OCI-LY7 (cell line): ENCODE results near the gene DNAL1. TPM values are rescaled to one million over a fixed set of nuclear protein-coding genes. Genes with fewer than 3 reads are reported as not detected.

ENCODE experiments used
- BruUV-seq: library from RNA; stranded (reverse); fragments of 400-500 nt; replicated peaks from 2 replicates; lab custom pipeline; 2021; lab: Mats Ljungman, UMichigan
- CTCF ChIA-PET: fragments of 300-600 bp; sonication (Branson Sonifier 250); formaldehyde crosslinking; loops from one replicate; lab custom pipeline; 2022; ENCODE audit warnings: antibody characterized with exemption; ENCODE audit not compliant: unreplicated experiment; lab: Charles Lee
- POLR2A ChIA-PET: fragments of 300-600 bp; sonication (Branson Sonifier 250); formaldehyde crosslinking; loops from one replicate; lab custom pipeline; 2022; ENCODE audit warnings: antibody characterized with exemption; lab: Charles Lee
- DNase-seq: peaks from one replicate; pipeline ENCODE4 v3.0.0-alpha.2; 2015; ENCODE audit warnings: low spot score
- H2AFZ ChIP-seq: fragments of 200-600 bp; sonication (generic), shearing (Covaris generic); 2 replicates; pipeline ENCODE4 v1.6.1; 2014; ENCODE audit warnings: mild to moderate bottlenecking, antibody characterized with exemption, low read length, moderate library complexity
- H3K27ac ChIP-seq: fragments of 200-600 bp; sonication (generic); 2 replicates; pipeline ENCODE4 v1.5.1; 2014; ENCODE audit warnings: mixed run types, low read depth, mild to moderate bottlenecking, moderate library complexity, low read length, inconsistent platforms; ENCODE audit not compliant: poor library complexity, severe bottlenecking
- H3K36me3 ChIP-seq: fragments of 200-600 bp; sonication (generic); 2 replicates; pipeline ENCODE4 v1.6.1; 2014; ENCODE audit warnings: mild to moderate bottlenecking, antibody characterized with exemption, low read length, moderate library complexity, mixed read lengths; ENCODE audit not compliant: insufficient read depth
- H3K4me1 ChIP-seq: fragments of 200-600 bp; sonication (generic); 2 replicates; pipeline ENCODE4 v1.5.1; 2014; ENCODE audit warnings: mild to moderate bottlenecking, low read length; ENCODE audit not compliant: insufficient read depth, poor library complexity, severe bottlenecking
- H3K4me2 ChIP-seq: fragments of 200-600 bp; sonication (generic); 2 replicates; pipeline ENCODE4 v1.6.1; 2014; ENCODE audit warnings: mild to moderate bottlenecking, low read length
- H3K4me3 ChIP-seq: fragments of 200-600 bp; sonication (generic); 2 replicates; pipeline ENCODE4 v1.5.1; 2014; ENCODE audit warnings: mild to moderate bottlenecking, low read depth, low read length; ENCODE audit not compliant: poor library complexity, severe bottlenecking
- H3K79me2 ChIP-seq: fragments of 200-600 bp; sonication (generic); 2 replicates; pipeline ENCODE4 v1.6.1; 2016; ENCODE audit warnings: low read depth, mild to moderate bottlenecking, low read length, moderate library complexity, mixed read lengths; ENCODE audit not compliant: insufficient read depth
- H3K9me2 ChIP-seq: fragments of 200-600 bp; sonication (generic); 2 replicates; pipeline ENCODE4 v1.6.1; 2016; ENCODE audit warnings: mild to moderate bottlenecking, low read length, mixed read lengths; ENCODE audit not compliant: insufficient read depth
- H3K9me3 ChIP-seq: fragments of 200-600 bp; sonication (generic); 2 replicates; pipeline ENCODE4 v1.6.1; 2014; ENCODE audit warnings: mild to moderate bottlenecking, mixed run types, low read length, mixed read lengths
- H4K20me1 ChIP-seq: fragments of 200-600 bp; sonication (generic); 2 replicates; pipeline ENCODE4 v1.6.1; 2014; ENCODE audit warnings: mild to moderate bottlenecking, antibody characterized with exemption, low read length, moderate library complexity, mixed read lengths; ENCODE audit not compliant: insufficient read depth
- EZH2phosphoT487 ChIP-seq: fragments of 200-600 bp; sonication (generic); IDR thresholded peaks from 2 replicates; pipeline ENCODE4 v1.6.1; 2018; ENCODE audit warnings: low read depth, borderline replicate concordance, mild to moderate bottlenecking, mixed run types, antibody characterized with exemption, low read length, moderate library complexity, mixed read lengths
- intact Hi-C: fragments of 100-400 bp; cut with micrococcal nuclease; formaldehyde crosslinking; loops from one replicate; pipeline ENCODE4 v1.10.0; 2022; ENCODE audit not compliant: unreplicated experiment
- total RNA-seq, 2 experiments: library from RNA; depleted of rRNA in 1 of 2; stranded (reverse); fragments of >200 nt in 1 of 2; shearing (Covaris generic) in 1 of 2; gene quantifications; 2 replicates each; pipeline ENCODE4 v1.2.3, GENCODE V29; 2014 to 2022
- TF ChIP-seq, protein P1 (sequence below): fragments of 200-600 bp; sonication (generic); conservative IDR thresholded peaks from 2 replicates; pipeline ENCODE4 v1.5.1; 2014; ENCODE audit warnings: mild to moderate bottlenecking, antibody characterized with exemption, low read length, moderate library complexity, mixed read lengths

The DNAL1 gene
- total RNA-seq, 2 experiments from 2014 or later: 5.6 to 7.5 TPM

- intact Hi-C loops: loop anchor here (2.0 to 10.0 kb wide), 3 partner anchors 69 to 321 kb away; partner anchors contain the start of gene DNAL1
- peak within 1 kb of the TSS; percentile 87 for H3K4me2 ChIP-seq
- H3K4me3 ChIP-seq: peak within 1 kb of the TSS; percentile 71
- no peaks in the 10 kb centered on the region for H4K20me1 ChIP-seq
- POLR2A ChIA-PET: interaction anchor here (1.9 kb wide), 1 partner anchor 11 kb away, joined by 4 read pairs; no protein-coding TSS in a partner anchor
- no TSS peak for BruUV-seq
- no peak for TF ChIP-seq EZH2phosphoT487
- TF ChIP-seq, protein P1, sequence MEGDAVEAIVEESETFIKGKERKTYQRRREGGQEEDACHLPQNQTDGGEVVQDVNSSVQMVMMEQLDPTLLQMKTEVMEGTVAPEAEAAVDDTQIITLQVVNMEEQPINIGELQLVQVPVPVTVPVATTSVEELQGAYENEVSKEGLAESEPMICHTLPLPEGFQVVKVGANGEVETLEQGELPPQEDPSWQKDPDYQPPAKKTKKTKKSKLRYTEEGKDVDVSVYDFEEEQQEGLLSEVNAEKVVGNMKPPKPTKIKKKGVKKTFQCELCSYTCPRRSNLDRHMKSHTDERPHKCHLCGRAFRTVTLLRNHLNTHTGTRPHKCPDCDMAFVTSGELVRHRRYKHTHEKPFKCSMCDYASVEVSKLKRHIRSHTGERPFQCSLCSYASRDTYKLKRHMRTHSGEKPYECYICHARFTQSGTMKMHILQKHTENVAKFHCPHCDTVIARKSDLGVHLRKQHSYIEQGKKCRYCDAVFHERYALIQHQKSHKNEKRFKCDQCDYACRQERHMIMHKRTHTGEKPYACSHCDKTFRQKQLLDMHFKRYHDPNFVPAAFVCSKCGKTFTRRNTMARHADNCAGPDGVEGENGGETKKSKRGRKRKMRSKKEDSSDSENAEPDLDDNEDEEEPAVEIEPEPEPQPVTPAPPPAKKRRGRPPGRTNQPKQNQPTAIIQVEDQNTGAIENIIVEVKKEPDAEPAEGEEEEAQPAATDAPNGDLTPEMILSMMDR: no peak
- no peaks in the 10 kb centered on the region for H3K9me2 ChIP-seq
- H3K9me3 ChIP-seq: no peaks in the 10 kb centered on the region
- H3K27ac ChIP-seq: peak within 1 kb of the TSS; percentile 58
- H3K36me3 ChIP-seq: peaks cover 38% of the 10 kb centered on the region
- peak within 1 kb of the TSS; percentile 64; the same call in 1 of the 2 replicates for H2AFZ ChIP-seq
- peaks cover 27% of the 10 kb centered on the region for H3K4me1 ChIP-seq
- peaks cover 18% of the 10 kb centered on the region; the same call in 1 of the 2 replicates for H3K79me2 ChIP-seq
- CTCF ChIA-PET: interaction anchor here (0.6 to 1.5 kb wide), 3 partner anchors 10 to 29 kb away, joined by 3 to 4 read pairs (median 3); no protein-coding TSS in a partner anchor
- peak; percentile 90 for DNase-seq
Observed at GRCh38 chr14:73713803-73714655, 69.2 kb downstream of the DNAL1 start, which contains the start of gene PNMA1. TSS of gene PNMA1 (minus strand) at chr14:73714384. CDS start at chr14:73713639, 745 bp downstream.

DNA sequence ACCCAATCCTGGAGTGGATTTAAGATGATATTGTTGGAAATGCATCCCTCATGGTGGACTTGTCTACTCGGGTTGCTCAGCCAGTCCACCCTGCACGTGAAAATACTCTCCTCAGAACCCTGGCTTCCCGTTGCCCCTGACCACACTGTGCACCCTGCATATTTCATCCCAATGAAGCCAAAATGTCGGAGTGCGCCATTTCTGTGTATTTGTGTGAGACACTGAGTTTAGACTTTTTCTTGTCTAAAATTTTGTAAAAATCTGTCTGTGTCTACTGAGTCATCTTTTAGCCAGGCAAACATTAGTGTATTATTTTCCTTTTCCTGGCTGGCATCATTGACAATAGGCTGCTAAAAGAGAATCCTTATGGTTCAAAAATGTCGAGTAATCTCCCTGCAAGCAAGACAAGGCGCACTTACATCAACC, 69.9 kb downstream of the DNAL1 start:
- Histone ChIP-seq H3K9me2 (no peaks in the 10 kb centered on the region), H3K4me1 (peaks cover 27% of the 10 kb centered on the region), H2AFZ (no peak overlapping the region), H3K36me3 (peaks cover 44% of the 10 kb centered on the region), H4K20me1 (no peaks in the 10 kb centered on the region), H3K27ac (no peak overlapping the region), H3K79me2 (peaks cover 18% of the 10 kb centered on the region; the same call in 1 of the 2 replicates), H3K4me3 (peak overlapping the region; percentile 71), H3K9me3 (no peaks in the 10 kb centered on the region), H3K4me2 (peak overlapping the region; percentile 87)
- DNase-seq: no peak
- CTCF ChIA-PET: interaction anchor here (0.6 kb wide), 1 partner anchor 9 kb away, joined by 3 read pairs; no protein-coding TSS in a partner anchor
- POLR2A ChIA-PET: no interaction called here
- TF ChIP-seq, protein P1: no peak
- TF ChIP-seq EZH2phosphoT487: no peak
- no TSS peak for BruUV-seq
- intact Hi-C loops: loop anchor here (5.0 to 10.0 kb wide), 2 partner anchors 113 to 320 kb away; no protein-coding TSS in a partner anchor
